GM20000 (cell line): Measurements from ENCODE around the gene CHGA.
A peak's percentile ranks its signal among the peaks of the same experiment; 100 is the strongest.

ENCODE experiments used
- DNase-seq: peaks from one replicate; pipeline ENCODE4 v3.0.0; 2012; ENCODE audit warnings: low spot score
- CTCF ChIP-seq: IDR thresholded peaks from 2 replicates; pipeline ENCODE4 v1.5.1; 2012; ENCODE audit warnings: mild to moderate bottlenecking, control low read depth; ENCODE audit errors: extremely low read depth, missing control alignments

The CHGA gene

GRCh38 chr14:92922883-92923743 lies at the start of gene CHGA:
TSS of gene CHGA (plus strand) at chr14:92923150. CDS start at chr14:92923360, 210 bp downstream.
- no peak for TF ChIP-seq CTCF
- peak; percentile 86 for DNase-seq

GRCh38 chr14:92874962-92875661 lies 47.8 kb upstream of the CHGA start:
- no peak for DNase-seq
- TF ChIP-seq CTCF, result no peak

GRCh38 chr14:92877757-92878431 lies 45.1 kb upstream of the CHGA start:
- DNase-seq, result no peak
- no peak for TF ChIP-seq CTCF

- no peak for DNase-seq
- TF ChIP-seq CTCF, result no peak
These were observed 42.6 kb upstream of the CHGA start for GRCh38 chr14:92880351-92880750.

GRCh38 chr14:92880851-92881250 lies 42.1 kb upstream of the CHGA start:
- DNase-seq, result no peak
- peak; percentile 14 for TF ChIP-seq CTCF

- TF ChIP-seq CTCF, result no peak
- no peak for DNase-seq
These were observed 39.9 kb upstream of the CHGA start for GRCh38 chr14:92883066-92883465.

GRCh38 chr14:92884410-92884809 lies 38.5 kb upstream of the CHGA start:
- no peak for TF ChIP-seq CTCF
- no peak for DNase-seq
